H9 (cell line): ENCODE measurements around the gene TDRD9. TPM values are rescaled to one million over a fixed set of nuclear protein-coding genes. Genes with fewer than 3 reads are reported as not detected.

ENCODE experiments used
- DNase-seq: peaks from one replicate; pipeline ENCODE4 v3.0.0-alpha.2; 2017
- H2AFZ ChIP-seq: one replicate; pipeline ENCODE4 v1.6.1; 2013; ENCODE audit warnings: mild to moderate bottlenecking, low read length, control low read depth, moderate library complexity
- H2AK5ac ChIP-seq: 2 replicates; pipeline ENCODE4 v1.6.1; 2013; ENCODE audit warnings: low read length, control low read depth, mixed read lengths; ENCODE audit not compliant: insufficient read length
- H2BK120ac ChIP-seq: one replicate; pipeline ENCODE4 v1.6.1; 2013; ENCODE audit warnings: low read depth, mild to moderate bottlenecking, low read length, control low read depth, inconsistent platforms; ENCODE audit not compliant: poor library complexity, severe bottlenecking
- H2BK12ac ChIP-seq: 2 replicates; pipeline ENCODE4 v1.6.1; 2013; ENCODE audit warnings: low read length, control low read depth, mixed read lengths, low read depth; ENCODE audit not compliant: insufficient read length
- H2BK15ac ChIP-seq: 2 replicates; pipeline ENCODE4 v1.6.1; 2013; ENCODE audit warnings: low read depth, low read length, control low read depth
- H2BK20ac ChIP-seq: one replicate; pipeline ENCODE4 v1.6.1; 2013; ENCODE audit warnings: low read depth, mild to moderate bottlenecking, low read length, control low read depth, inconsistent platforms; ENCODE audit not compliant: poor library complexity, severe bottlenecking
- H2BK5ac ChIP-seq: 2 replicates; pipeline ENCODE4 v1.6.1; 2013; ENCODE audit warnings: low read length, control low read depth, mixed read lengths; ENCODE audit not compliant: insufficient read length
- H3K14ac ChIP-seq: 2 replicates; pipeline ENCODE4 v1.6.1; 2013; ENCODE audit warnings: low read length, control low read depth; ENCODE audit not compliant: insufficient read depth
- H3K18ac ChIP-seq: 2 replicates; pipeline ENCODE4 v1.6.1; 2013; ENCODE audit warnings: low read depth, mild to moderate bottlenecking, mixed read lengths, low read length, control low read depth; ENCODE audit not compliant: insufficient read length
- H3K23ac ChIP-seq: 2 replicates; pipeline ENCODE4 v1.6.1; 2013; ENCODE audit warnings: low read length, control low read depth, mixed read lengths, low read depth; ENCODE audit not compliant: insufficient read length
- H3K23me2 ChIP-seq: 2 replicates; pipeline ENCODE4 v1.6.1; 2013; ENCODE audit warnings: low read depth, mild to moderate bottlenecking, mixed read lengths, low read length, control low read depth; ENCODE audit not compliant: insufficient read length, poor library complexity, severe bottlenecking
- H3K27ac ChIP-seq: 2 replicates; pipeline ENCODE4 v1.5.1; 2013; ENCODE audit warnings: low read length, control low read depth, mixed read lengths, low read depth; ENCODE audit not compliant: insufficient read length
- H3K27me3 ChIP-seq: 2 replicates; pipeline ENCODE4 v1.6.1; 2013; ENCODE audit warnings: low read length, control low read depth, inconsistent platforms; ENCODE audit not compliant: insufficient read depth
- H3K4ac ChIP-seq: 2 replicates; pipeline ENCODE4 v1.6.1; 2013; ENCODE audit warnings: low read depth, mild to moderate bottlenecking, control low read depth, inconsistent platforms, low read length, moderate library complexity
- H3K4me1 ChIP-seq: 2 replicates; pipeline ENCODE4 v1.6.1; 2013; ENCODE audit warnings: low read length, control low read depth, inconsistent platforms; ENCODE audit not compliant: insufficient read depth
- H3K4me2 ChIP-seq: 2 replicates; pipeline ENCODE4 v1.6.1; 2013; ENCODE audit warnings: low read length, control low read depth, mixed read lengths; ENCODE audit not compliant: insufficient read length, insufficient read depth
- H3K56ac ChIP-seq: 2 replicates; pipeline ENCODE4 v1.6.1; 2013; ENCODE audit warnings: low read depth, mild to moderate bottlenecking, mixed read lengths, low read length, control low read depth; ENCODE audit not compliant: insufficient read length
- H3K79me1 ChIP-seq: 2 replicates; pipeline ENCODE4 v1.6.1; 2013; ENCODE audit warnings: low read depth, mild to moderate bottlenecking, moderate library complexity, low read length, control low read depth, inconsistent platforms; ENCODE audit not compliant: insufficient read depth, poor library complexity, severe bottlenecking
- H3K79me2 ChIP-seq: 2 replicates; pipeline ENCODE4 v1.6.1; 2013; ENCODE audit warnings: low read length, control low read depth, inconsistent platforms; ENCODE audit not compliant: insufficient read depth
- H3K9ac ChIP-seq: 2 replicates; pipeline ENCODE4 v1.6.1; 2013; ENCODE audit warnings: low read length, control low read depth, mixed read lengths; ENCODE audit not compliant: insufficient read length; ENCODE audit errors: extremely low read depth
- H3K9me3 ChIP-seq: one replicate; pipeline ENCODE4 v1.6.1; 2013; ENCODE audit warnings: low read depth, low read length, inconsistent platforms; ENCODE audit not compliant: control insufficient read depth
- H3T11ph ChIP-seq: one replicate; pipeline ENCODE4 v1.6.1; 2013; ENCODE audit warnings: mild to moderate bottlenecking, low read length, control low read depth, inconsistent platforms
- H4K20me1 ChIP-seq: one replicate; pipeline ENCODE4 v1.6.1; 2013; ENCODE audit not compliant: control insufficient read depth, insufficient read length, insufficient read depth
- H4K5ac ChIP-seq: 2 replicates; pipeline ENCODE4 v1.6.1; 2013; ENCODE audit warnings: low read depth, mild to moderate bottlenecking, mixed read lengths, low read length, control low read depth; ENCODE audit not compliant: insufficient read length
- H4K8ac ChIP-seq: replicated peaks from 2 replicates; pipeline ENCODE4 v1.6.1; 2013; ENCODE audit warnings: low read length, control low read depth, mixed read lengths, low read depth; ENCODE audit not compliant: insufficient read length
- H4K91ac ChIP-seq: 2 replicates; pipeline ENCODE4 v1.6.1; 2013; ENCODE audit warnings: low read depth, mild to moderate bottlenecking, moderate library complexity, mixed read lengths, low read length, control low read depth; ENCODE audit not compliant: insufficient read length
- H3K27ac Mint-ChIP-seq, 3 experiments: 2 replicates in 2 of 3; 3 replicates in 1 of 3; pipeline ENCODE4 v1.8.0; 2020 to 2021; ENCODE audit warnings: mixed read lengths in 3 of 3, mild to moderate bottlenecking in 1 of 3, moderate library complexity in 1 of 3
- H3K27me3 Mint-ChIP-seq: 2 replicates; pipeline ENCODE4 v1.8.0; 2021; ENCODE audit warnings: low read depth, mild to moderate bottlenecking, moderate library complexity, mixed read lengths
- H3K36me3 Mint-ChIP-seq, 3 experiments: 2 replicates in 2 of 3; 3 replicates in 1 of 3; pipeline ENCODE4 v1.8.0; 2020 to 2021; ENCODE audit warnings: low read depth in 3 of 3, mixed read lengths in 3 of 3; ENCODE audit not compliant: insufficient read depth in 1 of 3
- H3K4me1 Mint-ChIP-seq, 2 experiments: 2 replicates each; pipeline ENCODE4 v1.8.0; 2020; ENCODE audit warnings: mixed read lengths in 2 of 2
- H3K4me3 Mint-ChIP-seq, 2 experiments: 2 replicates in 1 of 2; 3 replicates in 1 of 2; pipeline ENCODE4 v1.8.0; 2020 to 2021; ENCODE audit warnings: mild to moderate bottlenecking in 2 of 2, mixed read lengths in 2 of 2, moderate library complexity in 1 of 2
- H3K9me3 Mint-ChIP-seq, 2 experiments: 2 replicates in 1 of 2; 3 replicates in 1 of 2; pipeline ENCODE4 v1.8.0; 2020; ENCODE audit warnings: mild to moderate bottlenecking in 2 of 2, mixed read lengths in 2 of 2, moderate library complexity in 1 of 2
- CTCF ChIP-seq: fragments of 200-600 bp; sonication (generic); conservative IDR thresholded peaks from 3 replicates; pipeline ENCODE4 v1.8.0; 2021; ENCODE audit warnings: antibody characterized with exemption, mild to moderate bottlenecking
- WGBS: extraction: QIAGEN DNeasy Blood & Tissue Kit; methylation state at CpG from one replicate; pipeline ENCODE4 v1.1.7; 2013; ENCODE audit warnings: missing lambda C conversion rate, low lambda C conversion rate, mixed read lengths; ENCODE audit not compliant: insufficient read length; ENCODE audit errors: extremely low coverage; 5-methylcytosine and 5-hydroxymethylcytosine counted together
- total RNA-seq: library from RNA; stranded (reverse); gene quantifications from 2 replicates; pipeline ENCODE4 v1.2.1, GENCODE V29; 2021

The TDRD9 gene
- total RNA-seq, 1 experiment from 2014 or later = not detected

GRCh38 chr14:103948442-103948841 is 20.2 kb downstream of the TDRD9 start:
- Histone ChIP-seq H2AFZ (no peak overlapping the region), H3K4ac (no peak overlapping the region), H3K27me3 (no peaks in the 10 kb centered on the region), H4K8ac (no peak overlapping the region), H3K9ac (no peak overlapping the region), H3K27ac (no peak overlapping the region), H3K23ac (no peak overlapping the region), H4K5ac (no peak overlapping the region), H3K79me2 (no peaks in the 10 kb centered on the region), H3K79me1 (no peaks in the 10 kb centered on the region), H2BK12ac (no peak overlapping the region), H3K23me2 (no peaks in the 10 kb centered on the region), H4K91ac (no peak overlapping the region), H3K9me3 (no peaks in the 10 kb centered on the region), H3T11ph (no peak overlapping the region), H3K18ac (no peak overlapping the region), H3K14ac (no peak overlapping the region), H2BK20ac (no peak overlapping the region), H2BK120ac (no peak overlapping the region), H3K56ac (no peak overlapping the region), H2BK5ac (no peak overlapping the region), H3K4me1 (no peaks in the 10 kb centered on the region), H3K4me2 (no peak overlapping the region), H4K20me1 (no peaks in the 10 kb centered on the region), H2AK5ac (no peak overlapping the region), H2BK15ac (no peak overlapping the region)
- Mint-ChIP-seq H3K4me3 (no peak overlapping the region), H3K4me1 (no peaks in the 10 kb centered on the region), H3K36me3 (no peaks in the 10 kb centered on the region; a peak in 1 of 7 replicates), H3K27ac (no peak overlapping the region), H3K9me3 (peaks cover 10 to 12% of the 10 kb centered on the region in 2 experiments), H3K27me3 (peaks cover 16% of the 10 kb centered on the region)
- WGBS = no CpG with 5 or more reads among the region's 2 CpGs
- DNase-seq = no peak
- TF ChIP-seq CTCF = no peak
